Measurements from ENCODE around the gene SNRNP27.

DNA sequence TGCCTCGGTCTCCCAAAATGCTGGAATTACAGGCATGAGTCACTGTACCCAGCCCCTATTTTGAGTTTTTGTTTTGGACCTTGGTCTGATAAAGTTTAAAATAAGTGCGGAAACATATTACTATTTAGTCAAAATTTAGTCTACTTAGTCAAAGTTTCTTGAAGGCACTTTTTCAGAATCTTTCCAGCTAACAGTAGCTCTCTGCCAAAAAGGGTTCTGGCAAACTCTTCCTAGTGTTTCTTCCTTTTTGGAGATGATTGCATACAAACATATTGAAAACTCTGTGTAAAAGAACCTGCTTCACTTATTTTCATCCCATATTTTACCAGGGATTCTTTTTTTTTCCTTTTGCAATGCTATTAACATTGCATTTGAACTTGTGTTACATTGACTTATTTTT lies 35.5 kb upstream of the SNRNP27 start:
- no peak for TF ChIP-seq POLR2A (IDR thresholded peaks at IDR 0.05)
- TF ChIP-seq, protein P1, sequence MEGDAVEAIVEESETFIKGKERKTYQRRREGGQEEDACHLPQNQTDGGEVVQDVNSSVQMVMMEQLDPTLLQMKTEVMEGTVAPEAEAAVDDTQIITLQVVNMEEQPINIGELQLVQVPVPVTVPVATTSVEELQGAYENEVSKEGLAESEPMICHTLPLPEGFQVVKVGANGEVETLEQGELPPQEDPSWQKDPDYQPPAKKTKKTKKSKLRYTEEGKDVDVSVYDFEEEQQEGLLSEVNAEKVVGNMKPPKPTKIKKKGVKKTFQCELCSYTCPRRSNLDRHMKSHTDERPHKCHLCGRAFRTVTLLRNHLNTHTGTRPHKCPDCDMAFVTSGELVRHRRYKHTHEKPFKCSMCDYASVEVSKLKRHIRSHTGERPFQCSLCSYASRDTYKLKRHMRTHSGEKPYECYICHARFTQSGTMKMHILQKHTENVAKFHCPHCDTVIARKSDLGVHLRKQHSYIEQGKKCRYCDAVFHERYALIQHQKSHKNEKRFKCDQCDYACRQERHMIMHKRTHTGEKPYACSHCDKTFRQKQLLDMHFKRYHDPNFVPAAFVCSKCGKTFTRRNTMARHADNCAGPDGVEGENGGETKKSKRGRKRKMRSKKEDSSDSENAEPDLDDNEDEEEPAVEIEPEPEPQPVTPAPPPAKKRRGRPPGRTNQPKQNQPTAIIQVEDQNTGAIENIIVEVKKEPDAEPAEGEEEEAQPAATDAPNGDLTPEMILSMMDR (IDR thresholded peaks at IDR 0.05), result no peak
